Right cardiac atrium (tissue), 5 donors: Measurements from ENCODE around the gene PSG11. TPM values are rescaled to one million over a fixed set of nuclear protein-coding genes. Genes with fewer than 3 reads are reported as not detected.
A peak's percentile ranks its signal among the peaks of the same experiment; 100 is the strongest.
"Not testable (repeated sequence)": the region's sequence is repeated elsewhere in the genome, so short reads cannot be mapped to it uniquely, and the experiment has no call there.

Experiments used
- ATAC-seq, 2 donors: fragments of 200-7000 bp; cut with Tn5 transposase; one replicate each; pipeline versions ENCODE4 v1.8.0 to v1.9.1; 2020; ENCODE audit warnings: moderate library complexity in 2 of 2, mild to moderate bottlenecking in 1 of 2
- DNase-seq, 3 donors: peaks; one replicate each; pipeline ENCODE4 v3.0.0-alpha.2; 2020
- H3K27ac ChIP-seq: one replicate; pipeline ENCODE4 v1.5.1; 2013; ENCODE audit warnings: mild to moderate bottlenecking, low read length, control low read depth, moderate library complexity
- H3K27me3 ChIP-seq: one replicate; pipeline ENCODE4 v1.6.1; 2013; ENCODE audit not compliant: control insufficient read depth, insufficient read depth
- H3K4me1 ChIP-seq: one replicate; pipeline ENCODE4 v1.6.1; 2013; ENCODE audit warnings: low read length; ENCODE audit not compliant: control insufficient read depth, insufficient read depth
- H3K4me3 ChIP-seq: one replicate; pipeline ENCODE4 v1.5.1; 2013; ENCODE audit warnings: low read length, control low read depth
- H3K9me3 ChIP-seq: one replicate; pipeline ENCODE4 v1.6.1; 2013; ENCODE audit warnings: low read length; ENCODE audit not compliant: control insufficient read depth
- WGBS: extraction: QIAGEN DNeasy Blood & Tissue Kit; methylation state at CpG from one replicate; pipeline ENCODE4 v1.1.7; 2013; 5-methylcytosine and 5-hydroxymethylcytosine counted together
- intact Hi-C, 4 donors: fragments of 100-400 bp; cut with DNase I; formaldehyde crosslinking; loops; one replicate each; pipeline versions ENCODE4 v1.11.0 to v1.14.0; 2022 to 2023
- polyA plus RNA-seq: library from polyadenylated mRNA; stranded (reverse); fragments of 200-250 nt; gene quantifications from one replicate; pipeline ENCODE4 v1.2.3, GENCODE V29; 2013
- total RNA-seq, 4 donors: library from RNA; stranded (reverse); fragmentation: NEBNext Ultra II Directional; extraction: Animal tissue kit (Norgen Biotek cat#: 25700); gene quantifications; one replicate each; pipeline ENCODE4 v1.2.1, GENCODE V29; 2021
- donor health status: healthy with polysubstance abuse.
- donor health status: DM: no; HTN: yes; CAD: no.
- donor health status: DM: no; HTN: no; CAD: no.
- donor health status: DM: no; HTN: yes; CAD: no; lungs with severe emphysema.
- donor health status: DM: yes; HTN: yes; CAD: no.

The PSG11 gene
- total and polyA plus RNA-seq, 5 donors = not detected

- not testable (repeated sequence) for H3K27ac ChIP-seq
Measured at GRCh38 chr19:43027985-43028384, 1.7 kb upstream of the PSG11 start.

GRCh38 chr19:43027061-43027460, 792 bp upstream of the PSG11 start:
- H3K4me1 ChIP-seq, DNase-seq, H3K27me3 ChIP-seq, H3K9me3 ChIP-seq, H3K4me3 ChIP-seq, intact Hi-C loops, ATAC-seq, H3K27ac ChIP-seq: not testable (repeated sequence)
- WGBS = 77% methylated on average over 8 of the region's 8 CpGs

More at GRCh38 chr19:43027985-43028384, 1.7 kb upstream of the PSG11 start:
- H3K27me3 ChIP-seq, DNase-seq, H3K4me3 ChIP-seq, H3K4me1 ChIP-seq, H3K9me3 ChIP-seq, ATAC-seq, intact Hi-C loops: not testable (repeated sequence)
- WGBS = 46% methylated on average over 10 of the region's 10 CpGs

DNA sequence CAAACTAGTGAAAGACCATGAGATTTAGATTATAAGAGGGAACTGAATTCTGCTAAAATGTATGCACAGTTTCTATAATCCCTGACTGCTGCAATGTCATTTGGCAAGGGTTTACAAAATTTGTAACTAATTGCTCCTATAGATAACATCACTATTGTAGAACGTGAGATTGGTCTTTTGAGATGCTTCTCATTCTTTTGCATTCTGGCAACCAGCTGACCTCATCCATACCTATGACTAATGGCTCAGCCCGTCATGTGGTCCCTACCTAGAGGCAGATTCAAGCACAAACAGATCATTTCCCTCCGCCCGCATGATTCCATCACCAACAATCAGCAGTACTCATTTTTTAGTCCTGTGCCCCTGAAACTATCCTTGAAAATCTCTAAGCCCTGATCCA, 4.2 kb downstream of the PSG11 start:
- 66% methylated on average over 4 of the region's 4 CpGs for WGBS
- H3K4me3 ChIP-seq, H3K9me3 ChIP-seq, H3K27ac ChIP-seq, DNase-seq, H3K4me1 ChIP-seq, ATAC-seq, intact Hi-C loops, H3K27me3 ChIP-seq: not testable (repeated sequence)

- intact Hi-C loops, H3K27me3 ChIP-seq, H3K27ac ChIP-seq, H3K4me1 ChIP-seq, H3K4me3 ChIP-seq, ATAC-seq, DNase-seq, H3K9me3 ChIP-seq: not testable (repeated sequence)
- 65% methylated on average over 4 of the region's 4 CpGs for WGBS
Measured at GRCh38 chr19:43021629-43022028, 4.6 kb downstream of the PSG11 start.

GRCh38 chr19:43019588-43019987, 6.7 kb downstream of the PSG11 start:
- H3K9me3 ChIP-seq, DNase-seq, H3K27ac ChIP-seq, H3K4me3 ChIP-seq, H3K27me3 ChIP-seq, intact Hi-C loops, ATAC-seq, H3K4me1 ChIP-seq: not testable (repeated sequence)

GRCh38 chr19:43005841-43006240, 20.4 kb downstream of the PSG11 start:
- H3K4me1 ChIP-seq, ATAC-seq, H3K9me3 ChIP-seq, DNase-seq, H3K27ac ChIP-seq, H3K27me3 ChIP-seq, intact Hi-C loops, H3K4me3 ChIP-seq: not testable (repeated sequence)
- WGBS = 65% methylated on average over 4 of the region's 4 CpGs

- DNase-seq, ATAC-seq, H3K9me3 ChIP-seq, H3K27me3 ChIP-seq, H3K4me3 ChIP-seq, intact Hi-C loops, H3K4me1 ChIP-seq: not testable (repeated sequence)
- peak overlapping the region; percentile 45 for H3K27ac ChIP-seq
- WGBS = 72% methylated on average over 4 of the region's 4 CpGs
Measured at GRCh38 chr19:43004846-43005245, 21.4 kb downstream of the PSG11 start.

- DNase-seq, H3K9me3 ChIP-seq, H3K27ac ChIP-seq, ATAC-seq, intact Hi-C loops, H3K27me3 ChIP-seq, H3K4me1 ChIP-seq, H3K4me3 ChIP-seq: not testable (repeated sequence)
- 81% methylated on average over 1 of the region's 1 CpG for WGBS
Measured at GRCh38 chr19:43003634-43004033, 22.6 kb downstream of the PSG11 start.

- DNase-seq, intact Hi-C loops, H3K27ac ChIP-seq, H3K4me1 ChIP-seq, H3K27me3 ChIP-seq, H3K4me3 ChIP-seq, ATAC-seq, H3K9me3 ChIP-seq: not testable (repeated sequence)
- 40% methylated on average over 2 of the region's 2 CpGs for WGBS
Measured at GRCh38 chr19:43002948-43003347, 23.3 kb downstream of the PSG11 start.

DNA sequence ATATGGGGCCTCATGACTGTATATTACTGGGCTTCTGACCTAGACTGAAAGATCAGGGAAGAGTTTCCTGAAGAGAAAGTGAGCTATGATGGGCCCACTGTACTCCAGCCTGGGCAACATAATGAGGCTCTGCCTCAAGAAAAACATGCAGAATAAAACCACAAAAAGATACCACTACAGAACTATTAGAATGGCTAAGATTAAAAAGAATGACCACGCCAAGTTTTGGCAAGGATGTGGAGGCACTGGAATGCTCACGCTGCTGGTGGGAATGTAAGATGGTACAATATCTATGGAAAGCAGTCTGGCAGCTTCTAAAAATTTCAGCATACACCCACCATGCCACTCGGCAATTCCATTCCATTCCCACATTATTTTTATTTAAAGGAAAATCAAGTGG, 30.1 kb downstream of the PSG11 start:
- H3K9me3 ChIP-seq, H3K27ac ChIP-seq, intact Hi-C loops, ATAC-seq, DNase-seq, H3K4me3 ChIP-seq, H3K4me1 ChIP-seq, H3K27me3 ChIP-seq: not testable (repeated sequence)
- WGBS = 86% methylated on average over 3 of the region's 3 CpGs

GRCh38 chr19:42992029-42992604, 34.2 kb downstream of the PSG11 start:
- DNase-seq, H3K9me3 ChIP-seq, ATAC-seq, H3K4me3 ChIP-seq, H3K27ac ChIP-seq, H3K4me1 ChIP-seq, H3K27me3 ChIP-seq, intact Hi-C loops: not testable (repeated sequence)
- WGBS = 76% methylated on average over 10 of the region's 10 CpGs

DNA sequence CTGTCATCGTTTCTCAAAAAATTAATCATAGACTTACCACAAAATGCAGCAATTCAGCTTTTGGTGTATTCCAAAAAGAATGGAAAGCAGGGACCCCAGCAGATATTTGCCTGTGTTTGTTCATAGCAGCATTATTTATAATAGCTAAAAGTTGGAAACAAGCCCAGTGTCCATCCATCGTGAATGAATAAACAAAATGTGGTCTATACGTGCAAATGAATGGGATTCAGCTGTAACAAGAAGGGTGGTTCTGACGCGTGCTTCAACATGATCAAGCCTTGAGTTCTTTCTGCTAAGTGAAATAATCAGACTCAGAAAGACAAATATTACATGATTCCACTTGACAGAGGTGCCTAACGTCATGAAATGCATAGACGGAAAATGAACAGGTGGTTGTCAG, 36.4 kb downstream of the PSG11 start:
- 89% methylated on average over 7 of the region's 7 CpGs for WGBS

More for the DNA sequence above, 36.4 kb downstream of the PSG11 start:
- Histone ChIP-seq H3K9me3 (no peaks in the 10 kb centered on the region), H3K4me3 (no peak overlapping the region), H3K27ac (no peak overlapping the region), H3K4me1 (no peaks in the 10 kb centered on the region), H3K27me3 (no peaks in the 10 kb centered on the region)
- intact Hi-C loops = no loop called here
- ATAC-seq (no peak), DNase-seq (no peak)
